Endothelial cell (in vitro differentiated cells): ENCODE measurements around the gene MADCAM1. TPM values are rescaled to one million over a fixed set of nuclear protein-coding genes. Genes with fewer than 3 reads are reported as not detected.
A peak's percentile ranks its signal among the peaks of the same experiment; 100 is the strongest.
"Not testable (repeated sequence)": the region's sequence is repeated elsewhere in the genome, so short reads cannot be mapped to it uniquely, and the experiment has no call there.

Experiments used
- DNase-seq: peaks from one replicate; pipeline ENCODE4 v3.0.0; 2021; ENCODE audit warnings: low spot score
- H3K27ac Mint-ChIP-seq: one replicate; pipeline ENCODE4 v1.8.0; 2021; ENCODE audit warnings: mixed read lengths, inconsistent platforms; ENCODE audit not compliant: unreplicated experiment
- H3K27me3 Mint-ChIP-seq: one replicate; pipeline ENCODE4 v1.8.0; 2021; ENCODE audit warnings: mild to moderate bottlenecking, moderate library complexity, mixed read lengths, inconsistent platforms; ENCODE audit not compliant: unreplicated experiment
- H3K36me3 Mint-ChIP-seq: one replicate; pipeline ENCODE4 v1.8.0; 2021; ENCODE audit warnings: mild to moderate bottlenecking, low read depth, mixed read lengths, inconsistent platforms; ENCODE audit not compliant: unreplicated experiment
- H3K4me1 Mint-ChIP-seq: one replicate; pipeline ENCODE4 v1.8.0; 2021; ENCODE audit warnings: mild to moderate bottlenecking, mixed read lengths, inconsistent platforms; ENCODE audit not compliant: unreplicated experiment
- H3K4me3 Mint-ChIP-seq: one replicate; pipeline ENCODE4 v1.8.0; 2021; ENCODE audit warnings: mild to moderate bottlenecking, mixed read lengths, inconsistent platforms; ENCODE audit not compliant: unreplicated experiment
- H3K9me3 Mint-ChIP-seq: one replicate; pipeline ENCODE4 v1.8.0; 2021; ENCODE audit warnings: mixed read lengths, inconsistent platforms; ENCODE audit not compliant: unreplicated experiment
- CTCF ChIP-seq: fragments of 200-600 bp; sonication (generic); IDR thresholded peaks from one replicate; pipeline ENCODE4 v1.5.0; 2021; ENCODE audit warnings: antibody characterized with exemption; ENCODE audit not compliant: unreplicated experiment
- total RNA-seq: library from RNA; stranded (reverse); fragmentation: NEBNext Ultra II Directional; extraction: Animal tissue kit (Norgen Biotek cat#: 25700); gene quantifications from one replicate; pipeline ENCODE4 v1.2.1, GENCODE V29; 2021; ENCODE audit not compliant: unreplicated experiment

MADCAM1 gene
- total RNA-seq, 1 donor from 2014 or later: 6.5 TPM

GRCh38 chr19:480016-480855 is 16.1 kb upstream of the MADCAM1 start:
- H3K4me1 Mint-ChIP-seq: peaks cover 2% of the 10 kb centered on the region
- TF ChIP-seq CTCF: peak; percentile 25
- H3K27ac Mint-ChIP-seq: peak overlapping the region; percentile 57
- peak; percentile 55 for DNase-seq
- H3K4me3 Mint-ChIP-seq: no peak overlapping the region
- H3K27me3 Mint-ChIP-seq: peaks cover 13% of the 10 kb centered on the region
- peaks cover 17% of the 10 kb centered on the region for H3K9me3 Mint-ChIP-seq
- H3K36me3 Mint-ChIP-seq: peaks cover 12% of the 10 kb centered on the region

- H3K27me3 Mint-ChIP-seq: peaks cover 13% of the 10 kb centered on the region
- peaks cover 12% of the 10 kb centered on the region for H3K36me3 Mint-ChIP-seq
- DNase-seq, H3K4me1 Mint-ChIP-seq: not testable (repeated sequence)
- H3K27ac Mint-ChIP-seq: peak overlapping the region; percentile 33
- peaks cover 17% of the 10 kb centered on the region for H3K9me3 Mint-ChIP-seq
- H3K4me3 Mint-ChIP-seq: peak overlapping the region; percentile 50
These were observed 15.2 kb upstream of the MADCAM1 start for GRCh38 chr19:481100-481499.

GRCh38 chr19:482186-483041 is 13.9 kb upstream of the MADCAM1 start:
- Mint-ChIP-seq H3K4me3 (no peak overlapping the region), H3K27me3 (peaks cover 15% of the 10 kb centered on the region), H3K4me1 (peaks cover 2% of the 10 kb centered on the region), H3K9me3 (peaks cover 17% of the 10 kb centered on the region), H3K27ac (no peak overlapping the region), H3K36me3 (peaks cover 12% of the 10 kb centered on the region)
- TF ChIP-seq CTCF: no peak
- no peak for DNase-seq

GRCh38 chr19:483332-484072 is 12.8 kb upstream of the MADCAM1 start:
- Mint-ChIP-seq H3K4me3 (no peak overlapping the region), H3K36me3 (peaks cover 12% of the 10 kb centered on the region), H3K27me3 (peaks cover 15% of the 10 kb centered on the region), H3K27ac (no peak overlapping the region), H3K4me1 (peaks cover 2% of the 10 kb centered on the region), H3K9me3 (peaks cover 17% of the 10 kb centered on the region)
- no peak for TF ChIP-seq CTCF
- no peak for DNase-seq

- H3K27me3 Mint-ChIP-seq: peaks cover 15% of the 10 kb centered on the region
- no peak for TF ChIP-seq CTCF
- H3K36me3 Mint-ChIP-seq: peaks cover 12% of the 10 kb centered on the region
- no peak overlapping the region for H3K27ac Mint-ChIP-seq
- peaks cover 17% of the 10 kb centered on the region for H3K9me3 Mint-ChIP-seq
- DNase-seq: no peak
- peaks cover 2% of the 10 kb centered on the region for H3K4me1 Mint-ChIP-seq
- no peak overlapping the region for H3K4me3 Mint-ChIP-seq
These were observed 11.8 kb upstream of the MADCAM1 start for GRCh38 chr19:484494-484893.
